ENCODE measurements around the gene SREBF2. TPM values are rescaled to one million over a fixed set of nuclear protein-coding genes. Genes with fewer than 3 reads are reported as not detected.

SREBF2 gene
- total and polyA plus RNA-seq, 2 experiments from 2014 or later = 238 to 273 TPM

DNA sequence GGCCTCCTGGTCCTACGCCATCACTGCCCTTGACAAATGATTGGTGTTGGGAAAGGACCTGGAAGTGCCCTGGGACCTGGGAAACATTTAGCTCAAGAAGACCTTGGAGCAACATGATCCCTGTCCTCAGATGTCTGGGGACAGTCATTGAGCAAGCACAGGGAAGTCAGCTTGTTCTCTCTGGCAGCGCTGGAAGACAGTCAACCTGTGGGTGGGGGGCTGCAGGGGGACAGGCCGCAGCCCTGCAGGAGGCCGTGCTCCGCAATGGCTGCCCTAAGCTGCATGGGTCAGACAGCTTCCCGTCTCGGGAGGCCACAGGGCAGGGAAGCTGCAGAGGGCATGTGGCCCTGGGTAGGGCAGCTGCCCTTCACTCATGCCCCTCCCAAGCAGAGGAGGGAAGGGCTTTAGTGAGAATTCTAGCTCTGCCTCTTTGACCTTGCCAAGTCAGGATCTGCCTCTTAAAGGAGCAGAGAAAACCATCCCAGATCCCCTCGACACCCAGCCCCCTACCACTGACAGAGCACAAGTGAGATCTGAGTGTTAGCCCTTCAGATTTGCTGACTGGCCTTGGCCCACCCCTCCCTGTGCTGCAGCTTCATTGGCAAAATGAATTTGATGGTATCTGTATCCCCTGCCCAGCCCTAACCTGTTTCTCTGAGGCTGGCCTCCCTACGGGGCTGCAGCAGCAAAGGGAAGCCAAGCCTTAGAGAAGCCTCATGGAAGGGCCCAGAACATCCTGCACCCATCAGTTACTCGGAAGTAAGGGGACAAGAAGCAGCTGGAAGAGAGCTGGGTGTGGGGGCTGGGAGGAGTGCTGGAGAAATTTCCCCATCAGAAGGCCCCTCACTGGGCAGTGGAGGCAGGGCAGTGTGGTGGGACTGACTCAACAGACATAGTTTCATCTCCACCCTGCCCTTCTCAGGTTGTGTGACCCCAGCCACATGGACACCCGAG lies 6.2 kb upstream of the SREBF2 start:
- peak in 1 of 2 donors; percentile 59 for DNase-seq (ENCODE audit: low read depth in 1 of 2, low spot score in 1 of 2)
- Histone ChIP-seq H3K4me3 (no peak overlapping the region), H3K36me3 (peaks cover 3% of the 10 kb centered on the region), H3K4me1 (ENCODE audit: low read depth) (peaks cover 25% of the 10 kb centered on the region), H3K9me3 (ENCODE audit: low read depth) (no peaks in the 10 kb centered on the region), H3K27ac (peak overlapping the region; percentile 80), H3K27me3 (no peaks in the 10 kb centered on the region)
- TF ChIP-seq, protein P1, sequence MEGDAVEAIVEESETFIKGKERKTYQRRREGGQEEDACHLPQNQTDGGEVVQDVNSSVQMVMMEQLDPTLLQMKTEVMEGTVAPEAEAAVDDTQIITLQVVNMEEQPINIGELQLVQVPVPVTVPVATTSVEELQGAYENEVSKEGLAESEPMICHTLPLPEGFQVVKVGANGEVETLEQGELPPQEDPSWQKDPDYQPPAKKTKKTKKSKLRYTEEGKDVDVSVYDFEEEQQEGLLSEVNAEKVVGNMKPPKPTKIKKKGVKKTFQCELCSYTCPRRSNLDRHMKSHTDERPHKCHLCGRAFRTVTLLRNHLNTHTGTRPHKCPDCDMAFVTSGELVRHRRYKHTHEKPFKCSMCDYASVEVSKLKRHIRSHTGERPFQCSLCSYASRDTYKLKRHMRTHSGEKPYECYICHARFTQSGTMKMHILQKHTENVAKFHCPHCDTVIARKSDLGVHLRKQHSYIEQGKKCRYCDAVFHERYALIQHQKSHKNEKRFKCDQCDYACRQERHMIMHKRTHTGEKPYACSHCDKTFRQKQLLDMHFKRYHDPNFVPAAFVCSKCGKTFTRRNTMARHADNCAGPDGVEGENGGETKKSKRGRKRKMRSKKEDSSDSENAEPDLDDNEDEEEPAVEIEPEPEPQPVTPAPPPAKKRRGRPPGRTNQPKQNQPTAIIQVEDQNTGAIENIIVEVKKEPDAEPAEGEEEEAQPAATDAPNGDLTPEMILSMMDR (IDR thresholded peaks at IDR 0.05; ENCODE audit: low read depth, low read length) = no peak

DNA sequence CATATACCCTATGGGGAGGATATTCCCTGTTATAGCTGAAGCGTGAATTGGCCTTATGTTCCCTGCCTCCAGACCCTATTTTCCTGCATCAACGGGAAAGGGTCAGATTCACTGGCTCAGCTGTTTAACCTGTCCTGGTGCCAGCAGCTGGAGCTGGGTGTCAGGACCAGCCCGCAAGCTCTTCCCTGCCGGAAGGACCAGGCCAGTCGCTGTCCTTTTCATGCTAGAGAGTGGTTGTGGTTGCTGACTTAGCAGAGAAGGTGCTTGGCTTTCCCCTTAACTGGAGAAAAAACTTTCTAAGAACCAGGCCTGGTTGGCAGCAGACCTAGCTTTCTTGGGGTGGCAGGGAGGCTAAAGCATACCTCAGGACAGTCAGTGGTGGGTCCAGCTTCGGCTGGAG lies 5.2 kb upstream of the SREBF2 start:
- H3K4me3 ChIP-seq = no peak overlapping the region
- DNase-seq (ENCODE audit: low read depth in 1 of 2, low spot score in 1 of 2) = no peak
- no peaks in the 10 kb centered on the region for H3K9me3 ChIP-seq (ENCODE audit: low read depth)
- peaks cover 3% of the 10 kb centered on the region for H3K36me3 ChIP-seq
- no peaks in the 10 kb centered on the region for H3K27me3 ChIP-seq
- peaks cover 23% of the 10 kb centered on the region for H3K4me1 ChIP-seq (ENCODE audit: low read depth)
- H3K27ac ChIP-seq = peak overlapping the region; percentile 80
- TF ChIP-seq, protein P1 (IDR thresholded peaks at IDR 0.05; ENCODE audit: low read depth, low read length) = no peak

DNA sequence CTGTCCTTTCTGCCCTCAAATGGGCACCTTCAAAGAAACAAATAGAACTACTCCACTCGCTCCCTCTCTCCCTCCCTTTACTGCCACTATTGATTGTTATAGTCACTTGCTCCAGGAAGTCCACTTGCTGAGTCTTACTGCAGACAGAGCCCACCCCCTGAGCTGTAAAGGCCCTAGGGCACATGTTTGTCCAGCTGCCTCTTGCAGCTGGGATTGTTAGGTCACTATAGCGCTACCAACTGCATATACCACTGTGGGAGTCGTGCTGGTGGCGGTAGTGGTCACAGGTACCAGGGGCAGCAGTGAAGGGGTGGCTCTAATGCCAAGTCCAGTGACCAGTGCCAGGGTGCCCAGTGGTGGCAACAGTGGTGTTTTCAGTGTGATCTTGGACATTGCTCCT lies 4.4 kb upstream of the SREBF2 start:
- H3K36me3 ChIP-seq = peaks cover 2% of the 10 kb centered on the region
- H3K4me3 ChIP-seq = no peak overlapping the region
- H3K27ac ChIP-seq = peak overlapping the region; percentile 45
- H3K27me3 ChIP-seq = no peaks in the 10 kb centered on the region
- H3K9me3 ChIP-seq (ENCODE audit: low read depth) = no peaks in the 10 kb centered on the region
- peaks cover 23% of the 10 kb centered on the region for H3K4me1 ChIP-seq (ENCODE audit: low read depth)
- no peak for DNase-seq (ENCODE audit: low read depth in 1 of 2, low spot score in 1 of 2)
- TF ChIP-seq, protein P1 (IDR thresholded peaks at IDR 0.05; ENCODE audit: low read depth, low read length) = no peak

DNA sequence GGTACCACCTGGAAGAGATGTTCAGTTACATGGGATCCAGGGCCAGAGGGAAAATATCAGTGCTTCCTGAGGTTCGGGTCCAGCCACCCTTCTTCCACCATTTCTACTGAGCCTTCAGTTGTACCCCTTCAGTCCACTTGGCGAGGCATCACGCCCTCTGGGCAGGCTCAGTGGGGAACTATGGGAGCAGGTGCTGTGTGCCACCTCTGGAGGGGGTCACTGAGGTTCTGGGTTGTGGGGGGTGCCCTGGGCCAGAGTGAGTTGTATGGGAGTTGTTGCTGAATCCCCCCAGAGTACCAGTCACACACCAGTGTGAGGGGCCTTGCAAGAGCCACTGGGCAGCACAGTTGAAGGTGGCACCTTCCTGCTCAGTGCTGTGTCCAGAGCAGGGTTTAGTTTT lies 2.7 kb upstream of the SREBF2 start:
- H3K9me3 ChIP-seq (ENCODE audit: low read depth) = no peaks in the 10 kb centered on the region
- TF ChIP-seq, protein P1 (IDR thresholded peaks at IDR 0.05; ENCODE audit: low read depth, low read length) = no peak
- no peak for DNase-seq (ENCODE audit: low read depth in 1 of 2, low spot score in 1 of 2)
- H3K27ac ChIP-seq = no peak overlapping the region
- H3K4me1 ChIP-seq (ENCODE audit: low read depth) = peaks cover 28% of the 10 kb centered on the region
- H3K27me3 ChIP-seq = no peaks in the 10 kb centered on the region
- H3K36me3 ChIP-seq = no peaks in the 10 kb centered on the region
- no peak overlapping the region for H3K4me3 ChIP-seq

DNA sequence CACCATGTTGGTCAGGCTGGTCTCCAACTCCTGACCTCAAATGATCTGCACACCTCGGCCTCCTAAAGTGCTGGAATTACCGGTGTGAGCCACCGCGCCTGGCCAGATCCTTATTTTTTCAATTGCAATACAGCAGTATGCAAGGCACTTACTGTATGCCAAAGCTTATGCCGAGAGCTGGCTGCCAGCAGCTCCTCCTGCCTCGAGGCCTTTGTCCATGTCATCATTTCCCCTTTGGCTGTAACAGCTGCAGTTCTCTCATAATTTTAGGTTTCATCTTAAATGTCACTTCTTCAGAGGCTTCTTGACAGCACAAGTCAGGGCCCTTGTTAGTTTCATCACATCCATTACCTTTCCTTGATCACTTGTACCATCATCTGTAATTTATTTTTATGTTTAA lies 1.5 kb upstream of the SREBF2 start:
- DNase-seq (ENCODE audit: low read depth in 1 of 2, low spot score in 1 of 2) = peak in 1 of 2 donors; percentile 40
- TF ChIP-seq, protein P1 (IDR thresholded peaks at IDR 0.05; ENCODE audit: low read depth, low read length) = no peak
- no peaks in the 10 kb centered on the region for H3K36me3 ChIP-seq

More for the DNA sequence above, 1.5 kb upstream of the SREBF2 start:
- Histone ChIP-seq H3K4me3 (no peak overlapping the region), H3K27ac (peak overlapping the region; percentile 96), H3K9me3 (ENCODE audit: low read depth) (no peaks in the 10 kb centered on the region), H3K4me1 (ENCODE audit: low read depth) (peaks cover 24% of the 10 kb centered on the region), H3K27me3 (no peaks in the 10 kb centered on the region)

Data from cardiac muscle cell (in vitro differentiated cells and primary cell).